OCI-LY3 (cell line): ENCODE data around the gene DENND1A.

ENCODE experiments used
- CTCF ChIP-seq: fragments of 200-600, 300-600 bp; sonication (generic); IDR thresholded peaks from 2 replicates; pipeline ENCODE4 v1.5.1; 2014; ENCODE audit warnings: antibody characterized with exemption, low read length, low read depth
- EZH2phosphoT487 ChIP-seq: fragments of 200-600 bp; shearing (Covaris generic); IDR thresholded peaks from 2 replicates; pipeline ENCODE4 v1.6.1; 2018; ENCODE audit warnings: antibody characterized with exemption, mixed run types, low read depth

- TF ChIP-seq CTCF (no peak), EZH2phosphoT487 (no peak)
Observed at GRCh38 chr9:123954518-123955280, 24.8 kb upstream of the DENND1A start.
